Measurements from ENCODE around the gene RNF13. TPM values are rescaled to one million over a fixed set of nuclear protein-coding genes. Genes with fewer than 3 reads are reported as not detected.

The RNF13 gene
- total RNA-seq, 1 donor from 2014 or later: 66.0 TPM

GRCh38 chr3:149839896-149840295 is 26.9 kb downstream of the RNF13 start:
- no peak for DNase-seq (ENCODE audit: extremely low spot score in 2 of 2)
- peaks cover 0 to 7% of the 10 kb centered on the region in 2 donors for H3K36me3 ChIP-seq
- intact Hi-C loops (cut with DNase I): no loop called here
- TF ChIP-seq POLR2AphosphoS5 (IDR thresholded peaks at IDR 0.05; ENCODE audit: insufficient read depth in 1 of 2, low read depth in 1 of 2) (no peak), POLR2A (IDR thresholded peaks at IDR 0.05) (no peak)
- peaks cover 41% of the 10 kb centered on the region for H3K4me1 ChIP-seq
- H3K27me3 ChIP-seq: no peaks in the 10 kb centered on the region
- H3K27ac ChIP-seq: no peak overlapping the region
- no peaks in the 10 kb centered on the region for H3K9me3 ChIP-seq
- H3K4me3 ChIP-seq: no peak overlapping the region

GRCh38 chr3:149843502-149843901 is 30.5 kb downstream of the RNF13 start:
- intact Hi-C loops (cut with DNase I): no loop called here
- no peaks in the 10 kb centered on the region for H3K9me3 ChIP-seq
- H3K27ac ChIP-seq: no peak overlapping the region
- H3K4me3 ChIP-seq: no peak overlapping the region
- DNase-seq (ENCODE audit: extremely low spot score in 2 of 2): no peak
- H3K27me3 ChIP-seq: no peaks in the 10 kb centered on the region
- H3K36me3 ChIP-seq: peaks cover 0 to 9% of the 10 kb centered on the region in 2 donors
- TF ChIP-seq, protein P1, sequence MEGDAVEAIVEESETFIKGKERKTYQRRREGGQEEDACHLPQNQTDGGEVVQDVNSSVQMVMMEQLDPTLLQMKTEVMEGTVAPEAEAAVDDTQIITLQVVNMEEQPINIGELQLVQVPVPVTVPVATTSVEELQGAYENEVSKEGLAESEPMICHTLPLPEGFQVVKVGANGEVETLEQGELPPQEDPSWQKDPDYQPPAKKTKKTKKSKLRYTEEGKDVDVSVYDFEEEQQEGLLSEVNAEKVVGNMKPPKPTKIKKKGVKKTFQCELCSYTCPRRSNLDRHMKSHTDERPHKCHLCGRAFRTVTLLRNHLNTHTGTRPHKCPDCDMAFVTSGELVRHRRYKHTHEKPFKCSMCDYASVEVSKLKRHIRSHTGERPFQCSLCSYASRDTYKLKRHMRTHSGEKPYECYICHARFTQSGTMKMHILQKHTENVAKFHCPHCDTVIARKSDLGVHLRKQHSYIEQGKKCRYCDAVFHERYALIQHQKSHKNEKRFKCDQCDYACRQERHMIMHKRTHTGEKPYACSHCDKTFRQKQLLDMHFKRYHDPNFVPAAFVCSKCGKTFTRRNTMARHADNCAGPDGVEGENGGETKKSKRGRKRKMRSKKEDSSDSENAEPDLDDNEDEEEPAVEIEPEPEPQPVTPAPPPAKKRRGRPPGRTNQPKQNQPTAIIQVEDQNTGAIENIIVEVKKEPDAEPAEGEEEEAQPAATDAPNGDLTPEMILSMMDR (IDR thresholded peaks at IDR 0.05): no peak
- TF ChIP-seq POLR2AphosphoS5 (IDR thresholded peaks at IDR 0.05; ENCODE audit: insufficient read depth in 1 of 2, low read depth in 1 of 2) (no peak), POLR2A (IDR thresholded peaks at IDR 0.05) (no peak)
- H3K4me1 ChIP-seq: peaks cover 46% of the 10 kb centered on the region

GRCh38 chr3:149844091-149844490 is 31.1 kb downstream of the RNF13 start:
- intact Hi-C loops (cut with DNase I): no loop called here
- no peak overlapping the region for H3K27ac ChIP-seq
- H3K9me3 ChIP-seq: no peaks in the 10 kb centered on the region
- DNase-seq (ENCODE audit: extremely low spot score in 2 of 2): no peak
- TF ChIP-seq POLR2AphosphoS5 (IDR thresholded peaks at IDR 0.05; ENCODE audit: insufficient read depth in 1 of 2, low read depth in 1 of 2) (no peak), POLR2A (IDR thresholded peaks at IDR 0.05) (no peak)
- H3K27me3 ChIP-seq: no peaks in the 10 kb centered on the region
- H3K36me3 ChIP-seq: peaks cover 0 to 9% of the 10 kb centered on the region in 2 donors
- H3K4me3 ChIP-seq: no peak overlapping the region
- H3K4me1 ChIP-seq: peaks cover 46% of the 10 kb centered on the region

GRCh38 chr3:149845570-149846244 is 32.7 kb downstream of the RNF13 start:
- H3K4me1 ChIP-seq: peaks cover 36% of the 10 kb centered on the region
- H3K9me3 ChIP-seq: no peaks in the 10 kb centered on the region
- TF ChIP-seq POLR2A (IDR thresholded peaks at IDR 0.05): no peak
- TF ChIP-seq, protein P1 (IDR thresholded peaks at IDR 0.05): no peak
- no peak for TF ChIP-seq POLR2AphosphoS5 (IDR thresholded peaks at IDR 0.05; ENCODE audit: insufficient read depth in 1 of 2, low read depth in 1 of 2)
- no peak overlapping the region for H3K4me3 ChIP-seq
- intact Hi-C loops (cut with DNase I): no loop called here
- DNase-seq (ENCODE audit: extremely low spot score in 2 of 2): no peak
- H3K27me3 ChIP-seq: no peaks in the 10 kb centered on the region
- peaks cover 0 to 9% of the 10 kb centered on the region in 2 donors for H3K36me3 ChIP-seq
- no peak overlapping the region for H3K27ac ChIP-seq

DNA sequence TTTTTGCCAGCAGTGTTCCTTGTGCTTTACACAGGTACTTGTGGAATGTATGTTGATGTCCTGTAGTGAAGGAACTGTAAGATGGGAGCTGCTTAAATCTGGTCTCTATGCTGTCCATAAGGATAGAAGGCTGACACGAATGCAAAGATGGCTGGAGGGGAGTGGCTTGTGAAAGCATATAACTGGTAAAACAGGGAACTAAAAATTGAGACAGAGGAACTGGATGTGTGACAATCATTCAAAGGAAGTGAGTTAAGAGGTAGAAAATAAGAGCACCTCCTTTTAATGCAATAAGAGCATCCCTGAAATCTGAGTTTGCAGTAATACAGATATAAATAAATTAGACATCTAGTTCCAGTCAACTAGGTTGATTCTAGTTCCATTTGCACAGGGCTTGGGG is 35.2 kb downstream of the RNF13 start:
- DNase-seq (ENCODE audit: extremely low spot score in 2 of 2): no peak
- no peaks in the 10 kb centered on the region for H3K27me3 ChIP-seq
- peaks cover 20% of the 10 kb centered on the region for H3K4me1 ChIP-seq
- TF ChIP-seq POLR2A (IDR thresholded peaks at IDR 0.05) (no peak), POLR2AphosphoS5 (IDR thresholded peaks at IDR 0.05; ENCODE audit: insufficient read depth in 1 of 2, low read depth in 1 of 2) (no peak)
- TF ChIP-seq, protein P1 (IDR thresholded peaks at IDR 0.05): no peak
- no peak overlapping the region for H3K4me3 ChIP-seq
- intact Hi-C loops (cut with DNase I): no loop called here
- no peaks in the 10 kb centered on the region for H3K9me3 ChIP-seq
- no peak overlapping the region for H3K27ac ChIP-seq
- H3K36me3 ChIP-seq: peaks cover 0 to 9% of the 10 kb centered on the region in 2 donors

- DNase-seq (ENCODE audit: extremely low spot score in 2 of 2): no peak
- peaks cover 0 to 10% of the 10 kb centered on the region in 2 donors for H3K36me3 ChIP-seq
- no peak overlapping the region for H3K4me3 ChIP-seq
- H3K9me3 ChIP-seq: no peaks in the 10 kb centered on the region
- H3K27ac ChIP-seq: no peak overlapping the region
- H3K27me3 ChIP-seq: no peaks in the 10 kb centered on the region
- H3K4me1 ChIP-seq: peaks cover 17% of the 10 kb centered on the region
- TF ChIP-seq POLR2AphosphoS5 (IDR thresholded peaks at IDR 0.05; ENCODE audit: insufficient read depth in 1 of 2, low read depth in 1 of 2) (no peak), POLR2A (IDR thresholded peaks at IDR 0.05) (no peak)
- TF ChIP-seq, protein P1 (IDR thresholded peaks at IDR 0.05): no peak
- intact Hi-C loops (cut with DNase I): no loop called here
These were observed 35.7 kb downstream of the RNF13 start for GRCh38 chr3:149848688-149849087.

Data from vagina (tissue), 2 donors.